GM19397 (cell line): ENCODE measurements around the gene EFCAB7.
A peak's percentile ranks its signal among the peaks of the same experiment; 100 is the strongest.

Source experiments
- ATAC-seq: cut with Tn5 transposase; IDR thresholded peaks from one replicate; pipeline ENCODE4 v1.9.1; 2021; ENCODE audit warnings: mild to moderate bottlenecking, moderate library complexity; ENCODE audit not compliant: unreplicated experiment

The EFCAB7 gene, protein sequence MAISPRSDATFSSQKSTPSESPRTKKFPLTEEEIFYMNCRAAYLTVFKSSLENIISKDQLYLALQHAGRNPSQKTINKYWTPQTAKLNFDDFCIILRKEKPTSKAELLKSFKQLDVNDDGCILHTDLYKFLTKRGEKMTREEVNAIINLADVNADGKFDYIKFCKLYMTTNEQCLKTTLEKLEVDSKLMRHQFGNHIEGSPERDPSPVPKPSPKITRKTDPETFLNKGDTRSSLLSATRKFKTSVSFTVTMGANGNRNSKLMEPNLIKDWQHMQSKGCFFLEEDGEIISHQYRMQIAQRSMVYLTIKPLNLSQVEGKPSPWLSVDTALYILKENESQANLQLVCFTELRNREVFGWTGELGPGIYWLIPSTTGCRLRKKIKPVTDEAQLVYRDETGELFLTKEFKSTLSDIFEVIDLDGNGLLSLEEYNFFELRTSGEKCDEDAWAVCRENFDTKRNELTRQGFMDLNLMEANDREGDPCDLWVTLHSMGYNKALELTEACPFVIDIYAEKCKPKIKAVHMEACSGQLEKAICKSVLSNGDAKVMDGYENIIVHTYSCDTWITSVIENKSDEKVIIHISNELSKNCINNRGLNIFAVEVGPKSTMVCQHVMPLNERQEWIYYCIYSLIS

GRCh38 chr1:63522891-63523728 is at the start of gene EFCAB7, which contains the start of gene ITGB3BP:
EFCAB7 (plus strand) TSS chr1:63523525; CDS start chr1:63525573, 2,048 bp downstream.
ITGB3BP (minus strand) TSS chr1:63523225; CDS start chr1:63523133, 92 bp downstream.
- peak; percentile 94 for ATAC-seq

- ATAC-seq, result no peak
These were observed 47.6 kb upstream of the EFCAB7 start for GRCh38 chr1:63475761-63476160.

DNA sequence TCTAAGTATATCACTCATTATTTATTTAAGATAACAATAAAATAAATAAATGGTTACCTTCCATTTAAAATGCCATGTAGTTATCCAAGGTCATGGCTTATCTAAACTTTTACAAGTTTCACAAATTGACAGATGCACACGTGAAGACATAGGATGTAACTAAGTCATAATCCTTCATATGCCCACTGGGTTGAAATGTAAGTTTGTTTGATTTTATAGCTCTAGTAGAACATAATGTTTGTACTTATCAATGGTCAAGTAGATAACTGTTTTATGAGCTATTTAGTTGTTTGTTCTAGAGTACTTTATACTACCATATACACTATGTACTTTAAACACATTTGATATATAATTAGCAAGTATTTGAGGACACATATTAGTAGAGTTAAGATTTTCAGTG is 43.3 kb upstream of the EFCAB7 start:
- ATAC-seq, result no peak

DNA sequence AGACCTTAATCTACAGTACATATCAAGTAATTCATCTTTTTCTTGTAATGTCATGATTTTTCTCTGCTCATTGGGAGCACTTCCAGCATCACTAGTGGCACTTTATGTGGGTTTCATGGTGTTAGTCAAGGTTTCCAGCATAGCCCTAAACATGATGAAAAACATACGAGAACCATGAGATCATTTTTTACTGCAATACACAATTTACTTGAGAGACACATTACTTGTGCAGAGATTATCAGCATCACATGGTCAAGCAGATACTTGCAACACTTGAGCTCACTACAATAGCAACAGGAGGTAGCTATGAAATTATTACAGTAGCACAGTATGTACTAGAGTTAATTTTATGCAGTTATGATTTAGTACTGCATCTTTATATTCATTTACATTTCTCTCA is 36.7 kb upstream of the EFCAB7 start:
- no peak for ATAC-seq

DNA sequence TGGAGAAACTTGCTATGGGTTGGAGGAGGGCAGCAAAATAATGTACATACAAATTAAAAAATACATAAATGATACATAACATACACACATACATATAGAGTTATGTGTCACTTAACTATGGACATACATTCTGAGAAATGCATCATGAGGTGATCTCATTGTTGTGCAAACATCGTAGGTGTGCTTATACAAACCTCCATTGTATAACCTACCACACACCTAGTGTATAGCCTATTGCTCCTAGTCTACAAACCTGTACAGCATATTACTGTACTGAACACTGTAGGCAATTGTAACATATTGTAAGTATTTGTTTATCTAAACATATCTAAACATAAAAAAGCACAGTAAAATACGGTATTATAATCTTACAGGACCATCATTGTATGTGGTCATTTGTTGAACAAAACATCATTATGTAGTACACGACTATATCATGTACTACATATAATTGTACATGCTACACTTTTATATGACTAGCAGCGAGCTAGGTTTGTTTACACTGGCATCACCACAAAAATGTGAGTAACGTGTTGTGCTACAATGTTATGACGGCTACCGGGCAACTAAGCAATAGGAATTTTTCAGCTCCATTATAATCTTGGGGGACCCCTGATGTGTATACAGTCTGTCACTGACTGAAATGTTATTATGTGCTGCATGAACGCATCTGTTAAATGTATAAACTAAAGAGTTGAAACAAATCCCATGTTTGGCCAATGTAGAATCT is 35.8 kb upstream of the EFCAB7 start:
- ATAC-seq, result no peak

GRCh38 chr1:63497577-63497976 is 25.7 kb upstream of the EFCAB7 start:
- ATAC-seq, result no peak

GRCh38 chr1:63498106-63498505 is 25.2 kb upstream of the EFCAB7 start:
- no peak for ATAC-seq

- ATAC-seq, result no peak
These were observed 22.1 kb upstream of the EFCAB7 start for GRCh38 chr1:63501256-63501655.

- no peak for ATAC-seq
These were observed 16.5 kb upstream of the EFCAB7 start for GRCh38 chr1:63506782-63507181.

GRCh38 chr1:63509718-63510117 is 13.6 kb upstream of the EFCAB7 start:
- ATAC-seq, result no peak

DNA sequence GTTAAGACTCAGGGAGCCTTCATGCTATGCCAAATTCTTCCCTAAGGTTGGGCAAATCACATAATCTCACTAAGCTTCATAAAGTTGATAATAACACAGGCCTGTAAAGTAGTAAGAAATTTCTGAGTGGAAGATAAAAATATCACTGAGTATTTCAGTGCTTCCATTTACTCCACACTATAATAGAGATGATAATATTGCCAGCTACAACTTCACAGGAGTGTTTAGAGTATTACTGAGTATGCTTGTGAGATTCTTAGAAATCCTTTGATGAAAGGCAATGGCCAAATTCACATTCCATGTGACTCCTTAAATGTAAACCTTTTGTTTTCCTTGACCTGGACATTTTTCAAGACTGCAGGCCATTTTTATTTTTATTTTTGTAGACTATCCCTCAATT is 10.7 kb upstream of the EFCAB7 start:
- ATAC-seq, result no peak

GRCh38 chr1:63516629-63517028 is 6.7 kb upstream of the EFCAB7 start:
- ATAC-seq, result no peak

DNA sequence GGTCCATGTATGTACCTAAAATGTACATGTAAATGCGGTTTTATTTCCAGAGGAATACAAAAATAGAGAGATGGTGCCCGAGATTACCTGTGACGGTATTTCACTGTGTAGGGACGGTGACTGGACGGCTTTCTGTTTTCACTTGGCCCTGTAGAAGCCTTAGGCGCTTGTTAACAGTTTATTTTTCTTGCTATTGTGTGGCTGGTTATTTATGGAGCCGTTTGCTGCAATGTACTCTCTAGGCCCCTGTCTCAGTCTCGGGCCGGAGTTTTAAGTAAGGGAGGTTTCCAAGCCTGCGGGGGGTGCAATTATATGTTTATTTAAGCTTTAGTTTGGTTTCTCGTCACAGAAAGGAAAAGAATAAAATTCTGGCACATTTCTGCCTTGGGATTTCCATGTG is 413 bp downstream of the EFCAB7 start:
- ATAC-seq, result peak; percentile 4

DNA sequence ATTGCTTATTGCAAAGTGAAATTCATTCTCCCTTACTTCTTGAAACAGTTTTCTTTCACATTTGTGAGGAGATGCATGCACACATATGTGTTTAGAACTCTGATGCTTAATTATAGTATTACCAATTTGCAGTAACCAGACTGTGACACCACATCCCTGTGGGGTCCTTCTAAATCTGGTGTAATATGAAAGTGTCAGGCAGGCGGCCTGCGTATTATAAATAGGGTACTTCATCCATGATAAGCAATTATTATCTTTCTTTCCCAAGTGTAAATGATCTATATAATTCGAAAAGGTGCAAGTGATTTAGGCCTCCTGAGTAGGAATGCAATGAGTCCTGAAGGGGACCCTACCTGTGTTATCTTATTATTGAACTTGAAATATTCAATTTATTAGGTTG is 876 bp downstream of the EFCAB7 start:
- no peak for ATAC-seq

GRCh38 chr1:63532727-63533126 is 9.4 kb downstream of the EFCAB7 start:
- ATAC-seq, result no peak

DNA sequence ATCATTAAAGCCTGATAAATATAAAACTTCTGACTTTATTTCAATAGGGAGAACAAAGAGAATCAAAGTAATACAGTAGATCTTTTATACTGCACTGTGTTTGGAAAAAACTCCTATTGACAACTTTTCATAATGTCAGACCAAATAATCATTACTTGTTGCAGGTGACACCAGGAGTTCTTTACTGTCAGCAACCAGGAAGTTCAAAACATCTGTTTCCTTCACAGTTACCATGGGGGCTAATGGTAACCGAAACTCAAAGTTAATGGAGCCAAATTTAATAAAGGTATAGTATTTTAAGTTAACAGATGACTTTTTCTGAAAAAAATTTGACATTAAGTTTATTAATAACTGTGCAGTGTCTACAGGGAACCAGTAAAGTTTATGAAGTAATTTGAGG is 10.6 kb downstream of the EFCAB7 start:
- no peak for ATAC-seq

DNA sequence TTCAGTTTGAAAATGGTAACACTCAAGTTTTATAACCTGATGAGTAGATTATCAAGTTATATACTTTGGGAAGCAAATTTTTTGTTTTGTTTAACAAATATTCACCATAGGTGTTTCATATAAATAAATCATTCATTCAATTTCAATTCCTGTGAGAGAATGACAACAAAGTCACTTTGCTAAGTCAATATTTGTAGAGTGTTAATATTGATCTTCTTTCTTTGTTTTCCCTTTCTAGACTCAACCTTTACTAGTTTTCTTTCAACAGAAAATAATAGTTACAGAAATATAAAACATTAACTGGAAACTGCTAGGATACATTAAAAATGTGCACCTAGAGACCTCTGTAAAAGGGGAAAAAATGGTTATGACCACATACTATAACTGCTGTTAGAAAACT is 11.1 kb downstream of the EFCAB7 start:
- ATAC-seq, result no peak

DNA sequence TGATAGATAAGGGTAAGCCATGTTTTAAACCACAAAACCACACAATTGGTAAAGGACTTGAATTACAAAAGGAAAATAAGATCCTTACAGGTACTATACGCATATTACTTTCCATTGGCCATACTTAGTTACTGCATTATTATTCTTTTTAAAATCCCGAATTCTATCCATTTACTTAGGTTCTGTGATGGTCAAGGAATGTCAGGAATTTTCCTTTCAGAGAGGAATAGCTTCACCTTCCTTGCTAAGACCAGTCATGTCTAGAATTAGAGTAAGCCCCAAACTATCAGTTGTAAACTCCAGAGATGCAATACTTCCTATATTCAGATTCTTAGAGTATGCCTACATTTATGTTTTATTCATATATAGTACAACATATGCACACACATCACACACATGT is 13.7 kb downstream of the EFCAB7 start:
- ATAC-seq, result no peak

DNA sequence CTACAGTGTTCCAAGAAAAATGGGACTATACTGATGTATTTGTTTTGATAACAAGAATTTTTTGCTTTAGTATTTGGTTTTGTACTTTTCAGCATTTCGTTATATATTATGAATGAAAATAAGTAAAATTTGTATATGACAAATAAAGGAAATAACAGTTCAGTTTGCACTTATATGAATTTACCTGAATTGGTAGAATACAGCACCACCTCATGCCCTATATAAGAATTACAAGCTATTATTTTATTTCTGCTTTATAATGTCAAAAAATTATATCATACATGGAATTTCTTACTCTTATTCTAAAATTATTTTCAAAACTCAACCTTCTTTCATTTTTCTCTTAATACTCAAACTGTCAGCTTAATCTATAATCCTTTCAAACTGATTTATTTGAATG is 14.6 kb downstream of the EFCAB7 start:
- no peak for ATAC-seq

GRCh38 chr1:63545780-63546179 is 22.5 kb downstream of the EFCAB7 start:
- ATAC-seq, result no peak
